Skeletal muscle tissue (tissue), 4 donors: ENCODE data around the gene SFRP2. TPM values are rescaled to one million over a fixed set of nuclear protein-coding genes. Genes with fewer than 3 reads are reported as not detected.

Experiments used
- H3K27ac ChIP-seq: one replicate; pipeline ENCODE4 v1.7.0; 2013; ENCODE audit warnings: mild to moderate bottlenecking, low read depth, low read length, inconsistent platforms
- H3K27me3 ChIP-seq, 3 donors: one replicate each; pipeline ENCODE4 v1.7.0; 2013; ENCODE audit warnings: low read length in 3 of 3; ENCODE audit not compliant: control insufficient read depth in 3 of 3, insufficient read depth in 3 of 3
- H3K36me3 ChIP-seq, 3 donors: one replicate each; pipeline ENCODE4 v1.7.0; 2013; ENCODE audit warnings: low read length in 3 of 3; ENCODE audit not compliant: control insufficient read depth in 3 of 3, insufficient read depth in 3 of 3
- H3K4me1 ChIP-seq, 3 donors: one replicate each; pipeline ENCODE4 v1.7.0; 2013; ENCODE audit warnings: low read length in 3 of 3, mild to moderate bottlenecking in 3 of 3; ENCODE audit not compliant: control insufficient read depth in 3 of 3, insufficient read depth in 3 of 3
- H3K4me3 ChIP-seq, 3 donors: one replicate each; pipeline ENCODE4 v1.7.0; 2013; ENCODE audit warnings: low read length in 3 of 3
- H3K9ac ChIP-seq, 3 donors: one replicate each; pipeline ENCODE4 v1.7.0; 2013; ENCODE audit warnings: low read length in 3 of 3, mild to moderate bottlenecking in 3 of 3, moderate library complexity in 2 of 3, low read depth in 1 of 3
- H3K9me3 ChIP-seq, 3 donors: one replicate each; pipeline ENCODE4 v1.7.0; 2013; ENCODE audit warnings: low read length in 3 of 3; ENCODE audit not compliant: control insufficient read depth in 3 of 3
- total RNA-seq: library from RNA; depleted of rRNA; stranded (reverse); fragments of >200 nt; gene quantifications from one replicate; pipeline ENCODE4 v1.2.3, GENCODE V29; 2014
- donor health status: Osteomylitis.

The SFRP2 gene
- total RNA-seq, 1 donor from 2014 or later: 14.6 TPM

GRCh38 chr4:153778383-153778782 is 10.5 kb downstream of the SFRP2 start:
- Histone ChIP-seq H3K4me3 (no peak overlapping the region), H3K27ac (no peak overlapping the region), H3K9ac (no peak overlapping the region), H3K36me3 (no peaks in the 10 kb centered on the region), H3K27me3 (peaks cover 0 to 9% (median 4%) of the 10 kb centered on the region in 3 donors), H3K9me3 (no peaks in the 10 kb centered on the region), H3K4me1 (no peaks in the 10 kb centered on the region)

- no peaks in the 10 kb centered on the region for H3K4me1 ChIP-seq
- H3K9me3 ChIP-seq: no peaks in the 10 kb centered on the region
- H3K27ac ChIP-seq: no peak overlapping the region
- no peaks in the 10 kb centered on the region for H3K36me3 ChIP-seq
- no peak overlapping the region for H3K4me3 ChIP-seq
- H3K9ac ChIP-seq: no peak overlapping the region
- peaks cover 0 to 7% (median 4%) of the 10 kb centered on the region in 3 donors for H3K27me3 ChIP-seq
Observed at GRCh38 chr4:153777421-153777820, 11.5 kb downstream of the SFRP2 start.

GRCh38 chr4:153776601-153777000 is 12.3 kb downstream of the SFRP2 start:
- Histone ChIP-seq H3K9ac (no peak overlapping the region), H3K27me3 (peaks cover 0 to 7% (median 4%) of the 10 kb centered on the region in 3 donors), H3K4me3 (no peak overlapping the region), H3K4me1 (no peaks in the 10 kb centered on the region), H3K36me3 (no peaks in the 10 kb centered on the region), H3K27ac (no peak overlapping the region), H3K9me3 (no peaks in the 10 kb centered on the region)

- H3K9me3 ChIP-seq: no peaks in the 10 kb centered on the region
- H3K27me3 ChIP-seq: no peaks in the 10 kb centered on the region
- H3K4me1 ChIP-seq: no peaks in the 10 kb centered on the region
- H3K36me3 ChIP-seq: no peaks in the 10 kb centered on the region
- H3K27ac ChIP-seq: no peak overlapping the region
- H3K9ac ChIP-seq: no peak overlapping the region
- no peak overlapping the region for H3K4me3 ChIP-seq
Observed at GRCh38 chr4:153773236-153773690, 15.6 kb downstream of the SFRP2 start.

- H3K4me1 ChIP-seq: no peaks in the 10 kb centered on the region
- no peak overlapping the region for H3K27ac ChIP-seq
- no peaks in the 10 kb centered on the region for H3K9me3 ChIP-seq
- no peak overlapping the region for H3K4me3 ChIP-seq
- H3K36me3 ChIP-seq: no peaks in the 10 kb centered on the region
- no peak overlapping the region for H3K9ac ChIP-seq
- H3K27me3 ChIP-seq: no peaks in the 10 kb centered on the region
Observed at GRCh38 chr4:153771046-153771445, 17.8 kb downstream of the SFRP2 start.

- Histone ChIP-seq H3K9me3 (no peaks in the 10 kb centered on the region), H3K4me3 (no peak overlapping the region), H3K27ac (no peak overlapping the region), H3K36me3 (no peaks in the 10 kb centered on the region), H3K27me3 (peaks cover 0 to 3% (median 0%) of the 10 kb centered on the region in 3 donors), H3K9ac (no peak overlapping the region), H3K4me1 (no peaks in the 10 kb centered on the region)
Observed at GRCh38 chr4:153766758-153767157, 22.1 kb downstream of the SFRP2 start.

- H3K4me1 ChIP-seq: no peaks in the 10 kb centered on the region
- no peaks in the 10 kb centered on the region for H3K36me3 ChIP-seq
- H3K9me3 ChIP-seq: no peaks in the 10 kb centered on the region
- H3K4me3 ChIP-seq: no peak overlapping the region
- no peak overlapping the region for H3K9ac ChIP-seq
- no peak overlapping the region for H3K27ac ChIP-seq
- H3K27me3 ChIP-seq: peaks cover 0 to 5% (median 3%) of the 10 kb centered on the region in 3 donors
Observed at GRCh38 chr4:153765894-153766293, 23.0 kb downstream of the SFRP2 start.

- Histone ChIP-seq H3K27ac (no peak overlapping the region), H3K36me3 (no peaks in the 10 kb centered on the region), H3K9me3 (no peaks in the 10 kb centered on the region), H3K4me3 (no peak overlapping the region), H3K27me3 (peaks cover 0 to 16% (median 3%) of the 10 kb centered on the region in 3 donors), H3K9ac (no peak overlapping the region), H3K4me1 (no peaks in the 10 kb centered on the region)
Observed at GRCh38 chr4:153764601-153765368, 24.1 kb downstream of the SFRP2 start.

GRCh38 chr4:153763404-153763803 is 25.5 kb downstream of the SFRP2 start:
- H3K27me3 ChIP-seq: peaks cover 13 to 27% (median 13%) of the 10 kb centered on the region in 3 donors
- no peak overlapping the region for H3K27ac ChIP-seq
- no peak overlapping the region for H3K4me3 ChIP-seq
- peaks cover 0 to 5% (median 0%) of the 10 kb centered on the region in 3 donors for H3K4me1 ChIP-seq
- no peaks in the 10 kb centered on the region for H3K9me3 ChIP-seq
- H3K9ac ChIP-seq: no peak overlapping the region
- no peaks in the 10 kb centered on the region for H3K36me3 ChIP-seq
